Measurements from ENCODE around the gene WNT4.

GRCh38 chr1:22137004-22137720, 5.7 kb downstream of the WNT4 start:
- no peak for TF ChIP-seq CTCF (IDR thresholded peaks at IDR 0.05)
- no peak for TF ChIP-seq RNF2 (IDR thresholded peaks at IDR 0.05; ENCODE audit: borderline replicate concordance, low read depth)
- TF ChIP-seq GATA3 (IDR thresholded peaks at IDR 0.05; ENCODE audit: borderline replicate concordance) = no peak
- TF ChIP-seq, protein P1, sequence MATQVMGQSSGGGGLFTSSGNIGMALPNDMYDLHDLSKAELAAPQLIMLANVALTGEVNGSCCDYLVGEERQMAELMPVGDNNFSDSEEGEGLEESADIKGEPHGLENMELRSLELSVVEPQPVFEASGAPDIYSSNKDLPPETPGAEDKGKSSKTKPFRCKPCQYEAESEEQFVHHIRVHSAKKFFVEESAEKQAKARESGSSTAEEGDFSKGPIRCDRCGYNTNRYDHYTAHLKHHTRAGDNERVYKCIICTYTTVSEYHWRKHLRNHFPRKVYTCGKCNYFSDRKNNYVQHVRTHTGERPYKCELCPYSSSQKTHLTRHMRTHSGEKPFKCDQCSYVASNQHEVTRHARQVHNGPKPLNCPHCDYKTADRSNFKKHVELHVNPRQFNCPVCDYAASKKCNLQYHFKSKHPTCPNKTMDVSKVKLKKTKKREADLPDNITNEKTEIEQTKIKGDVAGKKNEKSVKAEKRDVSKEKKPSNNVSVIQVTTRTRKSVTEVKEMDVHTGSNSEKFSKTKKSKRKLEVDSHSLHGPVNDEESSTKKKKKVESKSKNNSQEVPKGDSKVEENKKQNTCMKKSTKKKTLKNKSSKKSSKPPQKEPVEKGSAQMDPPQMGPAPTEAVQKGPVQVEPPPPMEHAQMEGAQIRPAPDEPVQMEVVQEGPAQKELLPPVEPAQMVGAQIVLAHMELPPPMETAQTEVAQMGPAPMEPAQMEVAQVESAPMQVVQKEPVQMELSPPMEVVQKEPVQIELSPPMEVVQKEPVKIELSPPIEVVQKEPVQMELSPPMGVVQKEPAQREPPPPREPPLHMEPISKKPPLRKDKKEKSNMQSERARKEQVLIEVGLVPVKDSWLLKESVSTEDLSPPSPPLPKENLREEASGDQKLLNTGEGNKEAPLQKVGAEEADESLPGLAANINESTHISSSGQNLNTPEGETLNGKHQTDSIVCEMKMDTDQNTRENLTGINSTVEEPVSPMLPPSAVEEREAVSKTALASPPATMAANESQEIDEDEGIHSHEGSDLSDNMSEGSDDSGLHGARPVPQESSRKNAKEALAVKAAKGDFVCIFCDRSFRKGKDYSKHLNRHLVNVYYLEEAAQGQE (IDR thresholded peaks at IDR 0.05) = no peak
- no peak for TF ChIP-seq PHF8 (IDR thresholded peaks at IDR 0.05; ENCODE audit: borderline replicate concordance, low read depth)
- TF ChIP-seq HOXA7 (CRISPR knock-in tag; IDR thresholded peaks at IDR 0.05) = no peak

All from A549 (cell line).